Left ventricle myocardium inferior (tissue), 1 donor: ENCODE data around the gene ARHGEF26. TPM values are rescaled to one million over a fixed set of nuclear protein-coding genes. Genes with fewer than 3 reads are reported as not detected.

Source experiments
- DNase-seq: peaks from one replicate; pipeline ENCODE4 v3.0.0-alpha.2; 2020
- H3K27ac ChIP-seq: fragments of 200-600 bp; replicated peaks from 2 replicates; pipeline ENCODE4 v1.8.0; 2021
- H3K27me3 ChIP-seq: fragments of 200-600 bp; 2 replicates; pipeline ENCODE4 v1.8.0; 2021; ENCODE audit warnings: low read depth
- H3K36me3 ChIP-seq: fragments of 200-600 bp; 2 replicates; pipeline ENCODE4 v1.8.0; 2021
- H3K4me1 ChIP-seq: fragments of 200-600 bp; 2 replicates; pipeline ENCODE4 v1.8.0; 2021
- H3K4me3 ChIP-seq: fragments of 200-600 bp; 2 replicates; pipeline ENCODE4 v1.8.0; 2021; ENCODE audit warnings: mild to moderate bottlenecking, moderate library complexity
- H3K9me3 ChIP-seq: fragments of 200-600 bp; replicated peaks from 2 replicates; pipeline ENCODE4 v1.8.0; 2021
- intact Hi-C: fragments of 100-400 bp; cut with micrococcal nuclease; formaldehyde crosslinking; loops from one replicate; pipeline ENCODE4 v1.11.0; 2022
- total RNA-seq: library from RNA; stranded (reverse); fragmentation: NEBNext Ultra II Directional; extraction: Animal tissue kit (Norgen Biotek cat#: 25700); gene quantifications from one replicate; pipeline ENCODE4 v1.2.1, GENCODE V29; 2021
- TF ChIP-seq, protein P1 (sequence below): fragments of 200-600 bp; IDR thresholded peaks from 2 replicates; pipeline ENCODE4 v1.8.0; 2021; ENCODE audit warnings: antibody characterized with exemption, mild to moderate bottlenecking, borderline replicate concordance
- donor health status: DM: no; HTN: yes; CAD: no; lungs with severe emphysema.

Gene ARHGEF26
- total RNA-seq, 1 donor from 2014 or later: 1.2 TPM

DNA sequence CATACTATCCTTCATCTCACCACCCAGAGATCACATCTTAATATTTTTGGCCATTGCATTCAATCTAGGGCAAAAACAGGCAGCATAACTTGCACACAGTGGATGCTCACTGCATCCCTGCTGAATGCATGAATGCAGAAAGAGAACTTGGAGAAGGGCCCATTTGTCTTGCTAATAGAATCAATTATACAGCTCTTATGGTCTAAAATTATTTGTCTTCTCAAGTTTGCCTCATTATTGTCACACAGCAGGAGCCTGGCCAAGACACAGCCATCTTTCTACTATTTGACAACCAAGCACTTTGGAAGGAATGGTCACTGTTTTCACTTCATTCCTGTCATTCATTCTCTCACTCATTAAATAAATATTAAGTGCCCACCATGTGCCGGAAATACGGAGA lies 1.2 kb upstream of the ARHGEF26 start:
- Histone ChIP-seq H3K27ac (no peak overlapping the region), H3K4me1 (peaks cover 35% of the 10 kb centered on the region), H3K9me3 (no peaks in the 10 kb centered on the region), H3K27me3 (peaks cover 58% of the 10 kb centered on the region), H3K36me3 (no peaks in the 10 kb centered on the region), H3K4me3 (no peak overlapping the region)
- intact Hi-C loops: loop anchor here (10.0 kb wide), 1 partner anchor 135 kb away; no protein-coding TSS in a partner anchor
- TF ChIP-seq, protein P1, sequence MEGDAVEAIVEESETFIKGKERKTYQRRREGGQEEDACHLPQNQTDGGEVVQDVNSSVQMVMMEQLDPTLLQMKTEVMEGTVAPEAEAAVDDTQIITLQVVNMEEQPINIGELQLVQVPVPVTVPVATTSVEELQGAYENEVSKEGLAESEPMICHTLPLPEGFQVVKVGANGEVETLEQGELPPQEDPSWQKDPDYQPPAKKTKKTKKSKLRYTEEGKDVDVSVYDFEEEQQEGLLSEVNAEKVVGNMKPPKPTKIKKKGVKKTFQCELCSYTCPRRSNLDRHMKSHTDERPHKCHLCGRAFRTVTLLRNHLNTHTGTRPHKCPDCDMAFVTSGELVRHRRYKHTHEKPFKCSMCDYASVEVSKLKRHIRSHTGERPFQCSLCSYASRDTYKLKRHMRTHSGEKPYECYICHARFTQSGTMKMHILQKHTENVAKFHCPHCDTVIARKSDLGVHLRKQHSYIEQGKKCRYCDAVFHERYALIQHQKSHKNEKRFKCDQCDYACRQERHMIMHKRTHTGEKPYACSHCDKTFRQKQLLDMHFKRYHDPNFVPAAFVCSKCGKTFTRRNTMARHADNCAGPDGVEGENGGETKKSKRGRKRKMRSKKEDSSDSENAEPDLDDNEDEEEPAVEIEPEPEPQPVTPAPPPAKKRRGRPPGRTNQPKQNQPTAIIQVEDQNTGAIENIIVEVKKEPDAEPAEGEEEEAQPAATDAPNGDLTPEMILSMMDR: no peak
- DNase-seq: no peak

- peaks cover 35% of the 10 kb centered on the region for H3K4me1 ChIP-seq
- peak overlapping the region; percentile 56 for H3K27ac ChIP-seq
- no peaks in the 10 kb centered on the region for H3K9me3 ChIP-seq
- no peaks in the 10 kb centered on the region for H3K36me3 ChIP-seq
- peaks cover 48% of the 10 kb centered on the region for H3K27me3 ChIP-seq
- TF ChIP-seq, protein P1: peak; percentile 5
- peak; percentile 18 for DNase-seq
- intact Hi-C loops: loop anchor here (10.0 kb wide), 1 partner anchor 133 kb away; no protein-coding TSS in a partner anchor
- H3K4me3 ChIP-seq: peak overlapping the region; percentile 88
Observed at GRCh38 chr3:154121701-154122551, 736 bp downstream of the ARHGEF26 start.

GRCh38 chr3:154122552-154122911 lies 1.3 kb downstream of the ARHGEF26 start:
- H3K4me3 ChIP-seq: peak overlapping the region; percentile 88
- TF ChIP-seq, protein P1: no peak
- peaks cover 43% of the 10 kb centered on the region for H3K27me3 ChIP-seq
- H3K36me3 ChIP-seq: no peaks in the 10 kb centered on the region
- intact Hi-C loops: loop anchor here (10.0 kb wide), 1 partner anchor 132 kb away; no protein-coding TSS in a partner anchor
- peak overlapping the region; percentile 56 for H3K27ac ChIP-seq
- peaks cover 35% of the 10 kb centered on the region for H3K4me1 ChIP-seq
- no peaks in the 10 kb centered on the region for H3K9me3 ChIP-seq
- DNase-seq: no peak

- Histone ChIP-seq H3K4me3 (peak overlapping the region; percentile 88), H3K27me3 (peaks cover 43% of the 10 kb centered on the region), H3K27ac (peak overlapping the region; percentile 56), H3K4me1 (peaks cover 35% of the 10 kb centered on the region), H3K36me3 (no peaks in the 10 kb centered on the region), H3K9me3 (no peaks in the 10 kb centered on the region)
- no peak for DNase-seq
- TF ChIP-seq, protein P1: no peak
- intact Hi-C loops: loop anchor here (10.0 kb wide), 1 partner anchor 132 kb away; no protein-coding TSS in a partner anchor
Observed at GRCh38 chr3:154122912-154123559, 1.8 kb downstream of the ARHGEF26 start.

GRCh38 chr3:154123906-154124305 lies 2.7 kb downstream of the ARHGEF26 start:
- H3K36me3 ChIP-seq: no peaks in the 10 kb centered on the region
- peaks cover 41% of the 10 kb centered on the region for H3K27me3 ChIP-seq
- H3K9me3 ChIP-seq: no peaks in the 10 kb centered on the region
- H3K4me1 ChIP-seq: peaks cover 35% of the 10 kb centered on the region
- intact Hi-C loops: loop anchor here (10.0 kb wide), 1 partner anchor 131 kb away; no protein-coding TSS in a partner anchor
- H3K27ac ChIP-seq: peak overlapping the region; percentile 10
- TF ChIP-seq, protein P1: no peak
- H3K4me3 ChIP-seq: peak overlapping the region; percentile 88
- no peak for DNase-seq
